CD4-positive, CD25-positive, alpha-beta regulatory T cell (primary cell): ENCODE data around the gene A4GALT. TPM values are rescaled to one million over a fixed set of nuclear protein-coding genes. Genes with fewer than 3 reads are reported as not detected.

Experiments used
- ATAC-seq, 2 donors: fragments of 150-1000 bp; cut with Tn5 transposase; one replicate each; pipeline ENCODE4 v1.10.0; 2021; ENCODE audit warnings: low read depth in 2 of 2, moderate number of reproducible peaks in 2 of 2, moderate library complexity in 1 of 2
- DNase-seq, 3 donors: peaks; one replicate each; pipeline versions ENCODE4 v3.0.0 to v3.0.0-alpha.2; 2012 to 2022; ENCODE audit warnings: mixed read lengths in 1 of 3
- H3K27ac ChIP-seq: one replicate; pipeline ENCODE4 v1.7.0; 2013; ENCODE audit warnings: mild to moderate bottlenecking, low read length; ENCODE audit not compliant: insufficient read depth, poor library complexity, severe bottlenecking
- H3K27me3 ChIP-seq: one replicate; pipeline ENCODE4 v1.7.0; 2013; ENCODE audit warnings: low read length; ENCODE audit not compliant: control insufficient read depth, insufficient read depth
- H3K36me3 ChIP-seq: one replicate; pipeline ENCODE4 v1.7.0; 2013; ENCODE audit warnings: mild to moderate bottlenecking, low read length, moderate library complexity; ENCODE audit not compliant: control insufficient read depth, insufficient read depth
- H3K4me1 ChIP-seq: 2 replicates; pipeline ENCODE4 v1.7.0; 2013; ENCODE audit warnings: mild to moderate bottlenecking, low read length; ENCODE audit not compliant: insufficient read depth, control insufficient read depth, poor library complexity, severe bottlenecking
- H3K4me3 ChIP-seq: one replicate; pipeline ENCODE4 v1.7.0; 2013; ENCODE audit warnings: low read depth, mild to moderate bottlenecking, low read length, moderate library complexity
- H3K9me3 ChIP-seq, 2 experiments: 1 replicate in 1 of 2; 2 replicates in 1 of 2; pipeline ENCODE4 v1.7.0; 2013; ENCODE audit warnings: low read length in 2 of 2, mild to moderate bottlenecking in 1 of 2, moderate library complexity in 1 of 2; ENCODE audit not compliant: control insufficient read depth in 2 of 2
- H3K27ac Mint-ChIP-seq, 3 donors: one replicate each; pipeline ENCODE4 v1.8.0; 2020 to 2022; ENCODE audit warnings: mild to moderate bottlenecking in 3 of 3, mixed read lengths in 3 of 3, moderate library complexity in 2 of 3
- H3K27me3 Mint-ChIP-seq: one replicate; pipeline ENCODE4 v1.8.0; 2022; ENCODE audit warnings: mild to moderate bottlenecking, mixed read lengths
- H3K36me3 Mint-ChIP-seq: one replicate; pipeline ENCODE4 v1.8.0; 2020; ENCODE audit warnings: mixed read lengths
- H3K4me1 Mint-ChIP-seq, 4 donors: one replicate each; pipeline ENCODE4 v1.8.0; 2020 to 2022; ENCODE audit warnings: mixed read lengths in 4 of 4, mild to moderate bottlenecking in 1 of 4
- H3K4me3 Mint-ChIP-seq, 4 donors: one replicate each; pipeline ENCODE4 v1.8.0; 2020 to 2022; ENCODE audit warnings: mild to moderate bottlenecking in 4 of 4, mixed read lengths in 4 of 4, moderate library complexity in 3 of 4
- H3K9me3 Mint-ChIP-seq, 7 donors: one replicate each; pipeline ENCODE4 v1.8.0; 2020 to 2022; ENCODE audit warnings: mixed read lengths in 7 of 7, mild to moderate bottlenecking in 3 of 7, moderate library complexity in 2 of 7
- polyA plus RNA-seq, 4 donors: library from polyadenylated mRNA; unstranded; fragments of 300-500 nt; fragmentation: Illumina TruSeq; gene quantifications; one replicate each; pipeline ENCODE4 v1.2.3, GENCODE V29; 2021
- total RNA-seq: library from RNA; stranded (reverse); gene quantifications from one replicate; pipeline ENCODE4 v1.2.3, GENCODE V29; 2022

The A4GALT gene, protein sequence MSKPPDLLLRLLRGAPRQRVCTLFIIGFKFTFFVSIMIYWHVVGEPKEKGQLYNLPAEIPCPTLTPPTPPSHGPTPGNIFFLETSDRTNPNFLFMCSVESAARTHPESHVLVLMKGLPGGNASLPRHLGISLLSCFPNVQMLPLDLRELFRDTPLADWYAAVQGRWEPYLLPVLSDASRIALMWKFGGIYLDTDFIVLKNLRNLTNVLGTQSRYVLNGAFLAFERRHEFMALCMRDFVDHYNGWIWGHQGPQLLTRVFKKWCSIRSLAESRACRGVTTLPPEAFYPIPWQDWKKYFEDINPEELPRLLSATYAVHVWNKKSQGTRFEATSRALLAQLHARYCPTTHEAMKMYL
- not detected for total RNA-seq
- polyA plus RNA-seq: not detected

DNA sequence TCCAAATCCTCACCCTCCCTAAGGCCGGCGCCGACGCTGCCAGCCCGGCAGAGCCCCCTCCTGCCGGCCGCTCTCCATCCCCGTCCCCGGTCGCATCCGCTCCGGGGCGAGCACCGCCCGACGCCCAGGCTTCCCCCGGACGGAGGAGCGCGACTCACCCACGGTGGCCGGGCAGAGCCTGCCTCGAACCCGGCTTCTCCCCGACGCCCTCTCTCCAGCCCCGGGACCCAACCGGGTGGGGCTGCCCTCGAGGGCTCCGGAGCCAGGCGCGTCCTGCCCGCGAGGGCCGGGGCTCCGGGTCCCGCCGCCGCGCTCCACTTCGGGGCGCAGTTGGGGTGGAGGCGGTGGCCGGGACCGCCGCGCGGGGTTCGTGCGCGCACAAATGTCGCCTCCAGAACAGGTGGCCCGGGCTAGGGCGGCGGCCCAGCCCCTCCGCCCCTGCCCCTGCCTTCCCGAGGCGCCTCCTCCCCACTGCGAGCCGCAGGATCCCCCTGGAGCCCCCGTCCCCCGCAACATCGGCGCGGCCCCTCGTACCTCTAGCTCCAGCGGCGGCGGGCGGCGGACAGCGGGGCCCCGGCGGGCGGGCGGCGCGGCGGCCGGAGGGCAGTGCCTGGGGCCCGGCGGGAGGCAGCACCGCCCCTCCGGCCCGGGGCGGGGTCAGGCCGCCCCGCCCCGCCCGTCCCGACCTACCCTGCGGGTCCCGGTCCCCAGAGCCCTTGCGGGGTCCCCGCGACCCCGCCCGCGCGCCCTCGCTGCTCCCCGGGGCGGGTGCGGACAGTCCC lies at the start of gene A4GALT:
Gene A4GALT, minus strand, starts transcription at position 608 of the 782 bp plus-strand sequence. CDS start 26,919 bp downstream, outside the sequence.
- Mint-ChIP-seq H3K27ac (peak within 1 kb of the TSS in 1 of 3 donors; percentile 86), H3K4me1 (peaks cover 0 to 22% (median 5%) of the 10 kb centered on the region in 4 donors), H3K27me3 (peaks cover 68% of the 10 kb centered on the region), H3K4me3 (peak within 1 kb of the TSS; percentile 53 to 83 (median 79)), H3K36me3 (no peaks in the 10 kb centered on the region), H3K9me3 (peaks cover 0 to 6% (median 0%) of the 10 kb centered on the region in 7 donors)
- no peak for ATAC-seq
- no peak for DNase-seq
- H3K9me3 ChIP-seq: no peaks in the 10 kb centered on the region
- peaks cover 9% of the 10 kb centered on the region for H3K4me1 ChIP-seq
- no peak within 1 kb of the TSS for H3K4me3 ChIP-seq
- peaks cover 7% of the 10 kb centered on the region for H3K27me3 ChIP-seq
- H3K36me3 ChIP-seq: no peaks in the 10 kb centered on the region
- no peak within 1 kb of the TSS for H3K27ac ChIP-seq

DNA sequence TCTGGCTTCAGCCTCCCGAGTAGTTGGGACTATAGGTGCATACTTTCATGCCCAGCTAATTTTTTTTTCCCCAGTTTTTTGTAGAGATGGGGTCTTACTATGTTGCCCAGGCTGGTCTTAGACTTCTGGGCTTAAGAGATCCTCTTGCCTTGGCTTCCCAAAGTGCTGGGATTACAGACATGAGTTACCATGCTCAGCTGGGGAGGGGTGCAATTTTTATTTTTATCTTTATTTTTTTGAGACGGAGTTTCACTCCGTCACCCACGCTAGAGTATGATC lies 49.7 kb upstream of the A4GALT start:
- no peak overlapping the region for H3K4me3 ChIP-seq
- H3K27me3 ChIP-seq: no peaks in the 10 kb centered on the region
- H3K36me3 ChIP-seq: no peaks in the 10 kb centered on the region
- H3K9me3 Mint-ChIP-seq: no peaks in the 10 kb centered on the region
- H3K27ac Mint-ChIP-seq: no peak overlapping the region
- H3K4me1 Mint-ChIP-seq: peaks cover 0 to 6% (median under 1%) of the 10 kb centered on the region in 4 donors
- H3K4me1 ChIP-seq: no peaks in the 10 kb centered on the region
- H3K27me3 Mint-ChIP-seq: peaks cover 4% of the 10 kb centered on the region
- no peak overlapping the region for H3K27ac ChIP-seq
- no peak for DNase-seq
- H3K9me3 ChIP-seq: no peaks in the 10 kb centered on the region
- no peaks in the 10 kb centered on the region for H3K36me3 Mint-ChIP-seq
- no peak for ATAC-seq
- no peak overlapping the region for H3K4me3 Mint-ChIP-seq

DNA sequence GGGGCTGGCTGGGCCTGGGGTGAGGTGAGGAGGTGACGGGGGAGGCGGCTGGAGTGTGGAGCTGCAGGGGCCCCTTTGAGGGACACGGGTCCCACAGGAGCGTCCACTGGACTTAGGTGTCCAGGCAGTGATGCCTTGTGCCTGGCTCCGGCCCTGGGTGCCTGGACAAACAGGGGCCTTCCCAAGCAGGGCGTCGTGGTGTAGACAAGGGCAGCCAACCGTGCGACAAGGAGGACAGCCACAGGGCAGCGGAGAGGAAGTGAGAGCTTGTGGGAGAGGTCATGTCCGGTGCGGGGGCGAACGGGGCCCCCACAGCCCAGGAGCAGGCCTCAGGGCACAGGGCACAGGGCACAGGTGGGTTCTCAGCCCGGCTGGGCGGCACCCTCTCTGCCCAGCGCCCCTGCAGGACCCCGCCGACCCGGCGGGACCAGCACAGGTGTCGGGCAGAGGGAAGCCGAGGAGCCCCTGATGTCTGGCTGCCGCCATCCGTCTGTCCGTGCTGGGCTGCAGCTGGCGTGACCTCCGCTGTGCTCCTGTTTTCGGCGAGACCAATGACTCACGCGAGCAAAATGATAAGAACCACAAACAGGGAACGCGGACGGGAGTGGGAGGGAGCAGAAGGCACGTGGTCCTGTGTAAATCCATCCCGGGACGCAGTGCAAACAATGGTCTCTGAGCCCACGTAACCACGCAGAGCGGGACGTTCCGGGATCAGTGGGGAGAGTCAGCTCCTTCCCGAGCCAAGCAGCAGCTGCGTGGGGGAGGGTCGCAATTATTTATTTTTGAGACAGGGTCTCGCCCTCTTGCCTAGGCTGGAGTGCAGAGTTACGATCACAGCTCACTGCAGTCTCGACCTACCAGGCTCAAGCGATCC lies 49.1 kb upstream of the A4GALT start:
- ATAC-seq: peak; percentile 32 to 40

DNA sequence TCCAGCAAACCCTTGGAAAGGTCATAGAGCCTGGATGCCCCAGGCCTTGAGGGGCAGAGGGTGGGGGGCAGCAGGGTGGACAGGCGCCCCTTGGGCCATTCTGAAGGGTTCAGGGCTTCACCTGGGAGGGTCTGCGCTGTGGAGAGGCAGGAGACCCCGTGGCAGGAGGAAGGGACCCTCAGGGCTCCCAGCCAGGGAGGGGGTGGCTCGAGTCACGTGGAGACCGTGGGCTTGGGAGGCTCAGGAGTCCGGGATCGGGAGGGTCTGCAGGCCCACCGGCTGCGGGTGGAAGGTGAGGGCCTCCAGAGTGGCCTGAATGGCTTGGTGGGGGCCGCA lies 48.5 kb upstream of the A4GALT start:
- H3K27me3 Mint-ChIP-seq: peaks cover 4% of the 10 kb centered on the region
- peaks cover 0 to 6% (median under 1%) of the 10 kb centered on the region in 4 donors for H3K4me1 Mint-ChIP-seq
- no peaks in the 10 kb centered on the region for H3K4me1 ChIP-seq
- no peaks in the 10 kb centered on the region for H3K36me3 Mint-ChIP-seq
- no peak overlapping the region for H3K27ac ChIP-seq
- DNase-seq (no peak), ATAC-seq (no peak)
- no peaks in the 10 kb centered on the region for H3K36me3 ChIP-seq
- no peak overlapping the region for H3K4me3 Mint-ChIP-seq
- no peaks in the 10 kb centered on the region for H3K9me3 Mint-ChIP-seq
- no peaks in the 10 kb centered on the region for H3K9me3 ChIP-seq
- no peaks in the 10 kb centered on the region for H3K27me3 ChIP-seq
- H3K4me3 ChIP-seq: no peak overlapping the region
- H3K27ac Mint-ChIP-seq: no peak overlapping the region

More for the DNA sequence above, 49.1 kb upstream of the A4GALT start:
- H3K4me3 ChIP-seq: no peak overlapping the region
- H3K36me3 ChIP-seq: no peaks in the 10 kb centered on the region
- DNase-seq: no peak
- Mint-ChIP-seq H3K27ac (no peak overlapping the region), H3K36me3 (no peaks in the 10 kb centered on the region), H3K4me3 (no peak overlapping the region), H3K27me3 (peaks cover 4% of the 10 kb centered on the region), H3K9me3 (no peaks in the 10 kb centered on the region), H3K4me1 (peaks cover 0 to 6% (median under 1%) of the 10 kb centered on the region in 4 donors)
- H3K4me1 ChIP-seq: no peaks in the 10 kb centered on the region
- no peaks in the 10 kb centered on the region for H3K27me3 ChIP-seq
- H3K27ac ChIP-seq: no peak overlapping the region
- no peaks in the 10 kb centered on the region for H3K9me3 ChIP-seq

DNA sequence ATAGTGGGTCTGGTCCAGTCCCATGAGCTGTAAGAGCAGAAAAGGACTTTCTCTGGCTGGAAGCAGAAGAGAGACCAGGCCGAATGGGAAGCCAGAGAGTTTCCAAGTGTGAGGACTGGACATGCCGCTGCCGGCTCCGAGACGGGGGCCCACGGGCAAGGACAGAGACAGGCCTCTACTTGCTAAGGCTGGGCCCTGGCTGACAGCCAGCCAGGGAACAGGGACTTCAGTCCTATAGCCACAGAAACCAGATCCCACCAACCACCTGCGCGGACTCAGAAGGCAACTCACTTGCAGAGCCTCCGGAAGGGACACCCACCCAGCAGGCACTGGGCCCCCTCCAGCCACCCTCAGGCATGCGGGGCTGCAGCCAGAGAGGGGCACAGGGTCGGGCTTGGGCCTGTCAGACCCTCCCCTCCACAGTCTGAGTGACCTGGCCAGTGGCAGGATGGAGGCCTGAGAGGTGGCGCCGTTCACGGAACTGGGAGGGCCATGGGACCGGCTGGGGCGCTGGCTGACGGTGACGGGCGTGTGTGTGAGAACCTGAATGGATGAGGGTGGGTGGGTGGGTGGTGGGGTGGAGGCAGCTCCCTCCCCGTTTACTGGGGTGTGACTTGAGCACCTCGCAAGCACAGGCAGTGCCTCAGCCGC lies 47.8 kb upstream of the A4GALT start:
- Histone ChIP-seq H3K4me1 (no peaks in the 10 kb centered on the region), H3K27me3 (no peaks in the 10 kb centered on the region), H3K4me3 (no peak overlapping the region), H3K27ac (no peak overlapping the region), H3K9me3 (no peaks in the 10 kb centered on the region), H3K36me3 (no peaks in the 10 kb centered on the region)
- H3K27me3 Mint-ChIP-seq: peaks cover 4% of the 10 kb centered on the region
- no peak overlapping the region for H3K27ac Mint-ChIP-seq
- no peak overlapping the region for H3K4me3 Mint-ChIP-seq
- DNase-seq: no peak
- H3K36me3 Mint-ChIP-seq: no peaks in the 10 kb centered on the region
- H3K9me3 Mint-ChIP-seq: no peaks in the 10 kb centered on the region
- H3K4me1 Mint-ChIP-seq: peaks cover 0 to 6% (median under 1%) of the 10 kb centered on the region in 4 donors
- no peak for ATAC-seq

DNA sequence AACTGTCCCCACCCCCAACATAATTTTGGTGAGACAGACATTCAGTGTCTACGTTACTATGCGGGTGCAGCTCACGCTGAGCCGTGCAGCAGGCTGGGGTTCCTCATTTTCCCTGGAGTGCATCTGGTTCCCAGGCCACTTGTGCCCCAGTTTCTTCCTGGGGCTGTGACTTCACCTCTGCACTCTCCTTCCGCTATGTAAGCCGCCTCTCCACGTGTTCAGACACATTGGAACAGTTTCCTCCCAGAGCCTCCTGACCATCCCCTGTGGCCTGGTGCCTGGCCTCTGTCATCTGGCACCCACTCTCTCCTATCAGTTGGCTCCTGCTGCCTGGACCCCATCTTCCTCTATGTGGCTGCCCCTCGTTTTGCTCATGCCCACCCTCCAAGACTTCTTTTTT lies 46.2 kb upstream of the A4GALT start:
- no peak for ATAC-seq

DNA sequence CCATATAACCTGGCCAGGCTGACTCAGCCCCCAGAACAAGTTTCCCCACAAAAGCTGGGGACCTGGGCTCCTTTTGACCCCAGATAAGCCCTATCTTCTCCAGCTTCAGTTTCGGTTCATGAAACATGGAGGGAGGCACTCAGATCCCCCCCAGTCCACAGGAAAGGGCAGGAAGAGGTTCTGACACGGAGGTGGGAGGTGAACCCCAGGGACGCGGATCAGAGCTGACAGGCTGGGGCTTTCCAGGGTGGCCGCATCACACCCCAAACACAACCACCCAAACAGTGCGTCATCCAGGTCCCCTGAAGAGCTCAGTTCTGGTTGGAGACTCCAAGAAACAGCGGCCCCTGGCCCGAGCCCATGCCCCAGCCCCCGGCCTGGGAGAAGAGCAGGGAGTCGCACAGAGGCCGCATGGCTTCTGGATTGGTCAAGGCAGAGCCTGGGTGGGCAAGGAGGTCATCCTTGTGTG lies 44.3 kb upstream of the A4GALT start:
- DNase-seq (no peak), ATAC-seq (no peak)
- H3K27me3 Mint-ChIP-seq: peaks cover 4% of the 10 kb centered on the region
- no peaks in the 10 kb centered on the region for H3K4me1 ChIP-seq
- H3K27ac ChIP-seq: no peak overlapping the region
- H3K9me3 Mint-ChIP-seq: no peaks in the 10 kb centered on the region
- peaks cover 0 to 6% (median under 1%) of the 10 kb centered on the region in 4 donors for H3K4me1 Mint-ChIP-seq
- no peaks in the 10 kb centered on the region for H3K27me3 ChIP-seq
- no peak overlapping the region for H3K4me3 ChIP-seq
- H3K4me3 Mint-ChIP-seq: no peak overlapping the region
- no peaks in the 10 kb centered on the region for H3K9me3 ChIP-seq
- H3K27ac Mint-ChIP-seq: no peak overlapping the region
- no peaks in the 10 kb centered on the region for H3K36me3 Mint-ChIP-seq
- no peaks in the 10 kb centered on the region for H3K36me3 ChIP-seq

More for the DNA sequence above, 46.2 kb upstream of the A4GALT start:
- no peak overlapping the region for H3K27ac ChIP-seq
- H3K4me1 ChIP-seq: no peaks in the 10 kb centered on the region
- DNase-seq: no peak
- no peak overlapping the region for H3K4me3 Mint-ChIP-seq
- no peaks in the 10 kb centered on the region for H3K27me3 ChIP-seq
- no peaks in the 10 kb centered on the region for H3K9me3 Mint-ChIP-seq
- no peak overlapping the region for H3K27ac Mint-ChIP-seq
- H3K9me3 ChIP-seq: no peaks in the 10 kb centered on the region
- H3K4me3 ChIP-seq: no peak overlapping the region
- H3K27me3 Mint-ChIP-seq: peaks cover 4% of the 10 kb centered on the region
- H3K4me1 Mint-ChIP-seq: peaks cover 0 to 6% (median under 1%) of the 10 kb centered on the region in 4 donors
- no peaks in the 10 kb centered on the region for H3K36me3 Mint-ChIP-seq
- no peaks in the 10 kb centered on the region for H3K36me3 ChIP-seq
